ENCODE measurements around the gene SPATA25. TPM values are rescaled to one million over a fixed set of nuclear protein-coding genes. Genes with fewer than 3 reads are reported as not detected.

SPATA25 gene
- total and polyA plus RNA-seq, 4 donors: 0.43 to 7.6 (median 1.2) TPM

GRCh38 chr20:45880988-45881788 is 6.2 kb downstream of the SPATA25 start, which contains the start of gene ZSWIM1 (continued):
- no peak for TF ChIP-seq FOXA1 (IDR thresholded peaks at IDR 0.05)
- peak; percentile 98 for TF ChIP-seq SP1 (IDR thresholded peaks at IDR 0.05)
- no peak for TF ChIP-seq ATF3 (IDR thresholded peaks at IDR 0.05)
- TF ChIP-seq HNF4G (IDR thresholded peaks at IDR 0.05): no peak

- H3K36me3 ChIP-seq (ENCODE audit: control insufficient read depth in 4 of 4, insufficient read depth in 3 of 4, low read depth in 1 of 4, low read length in 3 of 4): peaks cover 6 to 22% (median 12%) of the 10 kb centered on the region in 4 donors
- H3K9me3 ChIP-seq (ENCODE audit: control insufficient read depth in 4 of 4, low read length in 3 of 4): no peaks in the 10 kb centered on the region
- no peak overlapping the region for H3K9ac ChIP-seq (ENCODE audit: low read depth in 1 of 2, low read length in 2 of 2)
- H3K27ac ChIP-seq (ENCODE audit: low read depth in 1 of 2, low read length in 2 of 2): no peak overlapping the region
- 94% methylated on average over 13 of the region's 13 CpGs for whole genome bisulfite sequencing
- no peak overlapping the region for H3K4me3 ChIP-seq (ENCODE audit: low read depth in 1 of 3, low read length in 3 of 3)
- TF ChIP-seq SP1 (IDR thresholded peaks at IDR 0.05) (no peak), HNF4A (conservative IDR thresholded peaks at IDR 0.05) (no peak), ZBTB33 (IDR thresholded peaks at IDR 0.05) (no peak), FOXA2 (IDR thresholded peaks at IDR 0.05) (no peak), ATF3 (IDR thresholded peaks at IDR 0.05) (no peak), HNF4G (IDR thresholded peaks at IDR 0.05) (no peak), RAD21 (IDR thresholded peaks at IDR 0.05) (no peak), REST (IDR thresholded peaks at IDR 0.05) (no peak), TAF1 (conservative IDR thresholded peaks at IDR 0.05) (no peak), MAX (IDR thresholded peaks at IDR 0.05) (no peak), NR2F2 (IDR thresholded peaks at IDR 0.05) (no peak), JUND (IDR thresholded peaks at IDR 0.05) (no peak), FOXA1 (IDR thresholded peaks at IDR 0.05) (no peak), YY1 (IDR thresholded peaks at IDR 0.05) (no peak), CTCF (IDR thresholded peaks at IDR 0.05; ENCODE audit: low read depth, low read length, missing input control) (no peak), RXRA (IDR thresholded peaks at IDR 0.05) (no peak), GABPA (IDR thresholded peaks at IDR 0.05 in 1 of 2, conservative IDR thresholded peaks at IDR 0.05 in 1 of 2) (no peak), EGR1 (IDR thresholded peaks at IDR 0.05; ENCODE audit: low read depth in 2 of 2) (no peak)
- DNase-seq (ENCODE audit: low spot score): peak; percentile 78
- H3K4me1 ChIP-seq (ENCODE audit: control insufficient read depth in 4 of 4, insufficient read depth in 4 of 4, low read length in 3 of 4): peaks cover 0 to 6% (median 4%) of the 10 kb centered on the region in 4 donors
- H3K27me3 ChIP-seq (ENCODE audit: control insufficient read depth in 4 of 4, insufficient read depth in 4 of 4, low read length in 3 of 4): no peaks in the 10 kb centered on the region
Observed at GRCh38 chr20:45878076-45878761, 9.2 kb downstream of the SPATA25 start.

All from liver (tissue), 9 donors.